AG09319 (cell line): ENCODE measurements around the gene IQCK.

Experiments used
- DNase-seq: peaks from one replicate; pipeline ENCODE4 v3.0.0-alpha.2; 2010; ENCODE audit warnings: low read depth; ENCODE audit errors: extremely low read depth
- CTCF ChIP-seq: IDR thresholded peaks from 2 replicates; pipeline ENCODE4 v1.5.1; 2011; ENCODE audit warnings: low read depth, mild to moderate bottlenecking, inconsistent platforms, low read length, moderate library complexity

The IQCK gene

GRCh38 chr16:19743816-19744159 lies 25.7 kb downstream of the IQCK start:
- no peak for TF ChIP-seq CTCF
- DNase-seq = no peak

- no peak for TF ChIP-seq CTCF
- no peak for DNase-seq
These were observed 26.6 kb downstream of the IQCK start for GRCh38 chr16:19744670-19745069.

GRCh38 chr16:19745286-19746010 lies 27.4 kb downstream of the IQCK start:
- TF ChIP-seq CTCF = no peak
- DNase-seq = peak; percentile 11

GRCh38 chr16:19746561-19746960 lies 28.5 kb downstream of the IQCK start:
- DNase-seq = no peak
- no peak for TF ChIP-seq CTCF

- DNase-seq = no peak
- TF ChIP-seq CTCF = no peak
These were observed 30.5 kb downstream of the IQCK start for GRCh38 chr16:19748389-19749168.

- TF ChIP-seq CTCF = no peak
- no peak for DNase-seq
These were observed 31.6 kb downstream of the IQCK start for GRCh38 chr16:19749571-19750080.

- no peak for DNase-seq
- no peak for TF ChIP-seq CTCF
These were observed 33.7 kb downstream of the IQCK start for GRCh38 chr16:19751478-19752385.
